H4 (cell line): Measurements from ENCODE around the gene PPP4R3B. TPM values are rescaled to one million over a fixed set of nuclear protein-coding genes. Genes with fewer than 3 reads are reported as not detected.

Experiments
- DNase-seq: peaks from one replicate; pipeline ENCODE4 v3.0.0-alpha.2; 2015; ENCODE audit warnings: low spot score
- total RNA-seq: library from RNA; depleted of rRNA; stranded (reverse); fragments of >200 nt; shearing (Covaris generic); gene quantifications from 2 replicates; pipeline ENCODE4 v1.2.3, GENCODE V29; 2014; rRNA removed

PPP4R3B gene
- total RNA-seq, 1 experiment from 2014 or later = 26.8 TPM

DNA sequence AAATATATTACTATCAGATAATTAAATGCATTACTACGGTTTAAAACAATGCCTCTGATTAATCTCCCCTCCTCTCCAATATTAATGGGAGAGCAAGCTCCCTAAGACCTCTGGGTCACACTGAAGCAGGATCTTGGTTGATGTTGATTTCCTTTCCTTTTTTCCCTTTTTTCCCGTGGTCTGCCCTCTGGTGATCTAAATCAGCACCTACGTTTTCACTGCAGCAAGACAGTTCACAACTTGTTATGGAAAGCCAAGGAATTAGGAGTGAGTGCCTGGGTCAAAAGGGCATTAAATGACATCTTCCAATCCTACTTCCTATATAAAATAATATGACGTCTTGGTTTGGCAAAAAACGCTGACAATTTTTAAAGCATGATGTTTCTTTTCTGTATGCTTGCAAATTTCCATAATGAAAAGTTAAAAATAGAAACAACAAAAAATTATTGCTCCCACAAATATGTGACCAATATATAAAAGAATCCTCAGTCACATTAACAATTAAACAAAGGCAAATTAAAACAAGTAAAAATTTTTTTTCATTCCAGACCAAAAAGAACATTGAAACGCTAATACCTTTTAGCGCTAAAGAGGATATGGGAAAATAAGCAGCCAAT, 105.8 kb downstream of the PPP4R3B start:
- peak; percentile 59 for DNase-seq

- DNase-seq = no peak
Measured at GRCh38 chr2:55502590-55503141, 114.8 kb downstream of the PPP4R3B start.

GRCh38 chr2:55500025-55500424, 117.4 kb downstream of the PPP4R3B start:
- DNase-seq = peak; percentile 53

DNA sequence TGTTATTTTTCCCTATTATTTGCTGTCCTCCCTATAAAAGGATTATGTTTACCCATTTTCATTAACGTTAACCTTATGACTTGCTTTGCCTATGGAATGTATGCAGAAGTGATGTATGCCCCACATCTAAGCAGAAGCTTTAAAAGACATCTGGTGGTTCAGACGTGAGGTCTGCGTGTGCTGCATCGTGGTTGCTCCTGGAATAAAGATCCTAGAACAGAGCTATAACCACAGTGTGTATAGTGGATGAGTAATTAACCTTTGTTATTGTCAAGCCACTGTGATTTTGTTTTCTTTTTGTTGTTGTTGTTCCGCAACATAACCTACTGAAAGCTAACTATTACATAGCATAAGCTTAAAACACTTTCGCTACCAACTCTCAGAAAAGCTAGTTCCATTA, 118.8 kb downstream of the PPP4R3B start:
- peak; percentile 16 for DNase-seq

Other genes starting within 250 kb of the PPP4R3B start
- 18.7 and 19.8 TPM in 2 replicates for gene CCDC88A, start 197.8 kb downstream of the PPP4R3B start, total RNA-seq
- gene CFAP36, start 97.9 kb downstream of the PPP4R3B start, total RNA-seq = 31.6 and 42.5 TPM in 2 replicates
- gene PNPT1, start 76.2 kb upstream of the PPP4R3B start, total RNA-seq = 29.4 and 32.8 TPM in 2 replicates